Prostate gland (tissue), 2 donors: ENCODE measurements around the gene AGBL3.

Source experiments
- CTCF ChIP-seq, 4 experiments: fragments of 200-600 bp in 2 of 4; fragments of 450-650 bp in 2 of 4; sonication (generic) in 2 of 4; IDR thresholded peaks; 1 replicate in 3 of 4; 2 replicates in 1 of 4; pipeline ENCODE4 v1.5.1; 2016 to 2019; ENCODE audit warnings: antibody characterized with exemption in 4 of 4, mild to moderate bottlenecking in 2 of 4, moderate library complexity in 2 of 4
- POLR2A ChIP-seq: fragments of 450-650 bp; IDR thresholded peaks from one replicate; pipeline ENCODE4 v1.6.1; 2016; ENCODE audit warnings: antibody characterized with exemption, mild to moderate bottlenecking
- POLR2AphosphoS5 ChIP-seq: sonication (generic); formaldehyde crosslinking; IDR thresholded peaks from one replicate; pipeline ENCODE4 v1.6.1; 2017; ENCODE audit warnings: antibody characterized with exemption

- TF ChIP-seq CTCF (IDR thresholded peaks at IDR 0.05): no peak
- no peak for TF ChIP-seq POLR2A
- no peak for TF ChIP-seq POLR2AphosphoS5
Measured at GRCh38 chr7:135181929-135182678, 195.8 kb downstream of the AGBL3 start.
